Brain microvascular endothelial cell (primary cell): ENCODE results near the gene CORO2A.
"Not testable (repeated sequence)": the region's sequence is repeated elsewhere in the genome, so short reads cannot be mapped to it uniquely, and the experiment has no call there.

ENCODE experiments used
- DNase-seq: peaks from one replicate; pipeline ENCODE4 v3.0.0-alpha.2; 2020
- H3K27ac ChIP-seq: fragments of 250-450 bp; sonication (Bioruptor Pico); 2 replicates; pipeline ENCODE4 v1.5.1; 2020; ENCODE audit warnings: mild to moderate bottlenecking, moderate library complexity
- H3K27me3 ChIP-seq: fragments of 250-450 bp; sonication (Bioruptor Pico); replicated peaks from 2 replicates; pipeline ENCODE4 v1.5.1; 2020; ENCODE audit warnings: mild to moderate bottlenecking
- H3K36me3 ChIP-seq: fragments of 250-450 bp; sonication (Bioruptor Pico); replicated peaks from 2 replicates; pipeline ENCODE4 v1.5.1; 2020; ENCODE audit warnings: mild to moderate bottlenecking
- H3K4me3 ChIP-seq: 2 replicates; pipeline ENCODE4 v1.5.1; 2011; ENCODE audit warnings: low read depth, mild to moderate bottlenecking, control low read depth, low read length, moderate library complexity
- in situ Hi-C: cut with HindIII; loops from 2 replicates; pipeline ENCODE4 v1.10.0; 2017; ENCODE audit warnings: low sequenced_read_pairs, low pct_ligation_motif_present
- TF ChIP-seq, protein P1 (sequence below): IDR thresholded peaks from 2 replicates; pipeline ENCODE4 v1.5.1; 2011; ENCODE audit warnings: low read depth, mild to moderate bottlenecking, moderate library complexity, low read length, control low read depth, inconsistent platforms; ENCODE audit errors: missing control alignments

The CORO2A gene

DNA sequence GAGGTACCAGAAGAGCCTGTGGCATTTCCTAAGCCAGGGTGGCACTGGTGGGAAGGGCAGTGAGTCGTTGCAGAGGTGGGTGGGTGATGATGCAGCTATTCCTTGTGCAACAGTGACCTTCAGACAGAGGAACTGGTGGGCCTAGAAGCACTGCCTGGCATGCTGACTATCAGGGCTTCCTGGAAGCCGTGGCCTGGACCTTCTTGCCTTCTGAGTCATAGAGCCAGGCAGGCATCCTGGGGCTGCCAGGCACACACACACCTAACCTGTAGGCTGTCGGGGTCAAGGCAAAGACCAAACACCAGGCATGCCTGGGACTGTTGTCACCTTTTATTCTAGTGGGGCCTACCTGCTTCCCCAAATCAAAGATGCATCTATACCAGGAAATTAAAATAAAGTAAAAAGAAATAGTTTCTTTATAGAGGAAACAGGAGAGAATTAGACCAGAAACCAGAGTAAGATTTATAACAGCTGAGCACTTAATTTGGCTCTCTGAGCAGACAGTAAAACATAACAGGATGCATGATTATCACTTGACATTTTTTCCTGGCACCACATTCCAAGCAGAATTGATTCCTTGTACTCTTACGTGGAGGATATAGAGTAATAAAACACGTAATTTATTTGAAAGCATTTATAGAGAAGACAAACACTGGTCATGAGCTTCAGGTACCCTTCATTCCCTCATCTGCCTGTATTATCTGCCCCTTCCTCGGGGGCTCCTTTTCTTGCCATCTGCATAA is 110.8 kb downstream of the CORO2A start:
- Histone ChIP-seq H3K36me3 (peaks cover 69% of the 10 kb centered on the region), H3K27me3 (no peaks in the 10 kb centered on the region), H3K27ac (no peak overlapping the region), H3K4me3 (no peak overlapping the region)
- in situ Hi-C loops, result no loop called here
- no peak for DNase-seq
- TF ChIP-seq, protein P1, sequence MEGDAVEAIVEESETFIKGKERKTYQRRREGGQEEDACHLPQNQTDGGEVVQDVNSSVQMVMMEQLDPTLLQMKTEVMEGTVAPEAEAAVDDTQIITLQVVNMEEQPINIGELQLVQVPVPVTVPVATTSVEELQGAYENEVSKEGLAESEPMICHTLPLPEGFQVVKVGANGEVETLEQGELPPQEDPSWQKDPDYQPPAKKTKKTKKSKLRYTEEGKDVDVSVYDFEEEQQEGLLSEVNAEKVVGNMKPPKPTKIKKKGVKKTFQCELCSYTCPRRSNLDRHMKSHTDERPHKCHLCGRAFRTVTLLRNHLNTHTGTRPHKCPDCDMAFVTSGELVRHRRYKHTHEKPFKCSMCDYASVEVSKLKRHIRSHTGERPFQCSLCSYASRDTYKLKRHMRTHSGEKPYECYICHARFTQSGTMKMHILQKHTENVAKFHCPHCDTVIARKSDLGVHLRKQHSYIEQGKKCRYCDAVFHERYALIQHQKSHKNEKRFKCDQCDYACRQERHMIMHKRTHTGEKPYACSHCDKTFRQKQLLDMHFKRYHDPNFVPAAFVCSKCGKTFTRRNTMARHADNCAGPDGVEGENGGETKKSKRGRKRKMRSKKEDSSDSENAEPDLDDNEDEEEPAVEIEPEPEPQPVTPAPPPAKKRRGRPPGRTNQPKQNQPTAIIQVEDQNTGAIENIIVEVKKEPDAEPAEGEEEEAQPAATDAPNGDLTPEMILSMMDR, result no peak

DNA sequence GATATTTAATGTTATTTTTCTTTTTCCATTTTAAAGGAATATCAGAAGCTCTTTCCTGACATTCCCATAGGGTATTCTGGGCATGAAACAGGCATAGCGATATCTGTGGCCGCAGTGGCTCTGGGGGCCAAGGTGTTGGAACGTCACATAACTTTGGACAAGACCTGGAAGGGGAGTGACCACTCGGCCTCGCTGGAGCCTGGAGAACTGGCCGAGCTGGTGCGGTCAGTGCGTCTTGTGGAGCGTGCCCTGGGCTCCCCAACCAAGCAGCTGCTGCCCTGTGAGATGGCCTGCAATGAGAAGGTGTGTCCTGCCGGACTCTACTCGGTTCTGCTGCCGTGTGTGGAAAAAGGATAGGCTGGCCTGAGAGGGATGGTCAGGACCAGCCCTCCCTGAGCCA is 111.7 kb downstream of the CORO2A start:
- no peak for DNase-seq
- Histone ChIP-seq H3K27ac (no peak overlapping the region), H3K4me3 (no peak overlapping the region), H3K36me3 (peaks cover 71% of the 10 kb centered on the region), H3K27me3 (no peaks in the 10 kb centered on the region)
- TF ChIP-seq, protein P1, result no peak
- in situ Hi-C loops, result no loop called here

DNA sequence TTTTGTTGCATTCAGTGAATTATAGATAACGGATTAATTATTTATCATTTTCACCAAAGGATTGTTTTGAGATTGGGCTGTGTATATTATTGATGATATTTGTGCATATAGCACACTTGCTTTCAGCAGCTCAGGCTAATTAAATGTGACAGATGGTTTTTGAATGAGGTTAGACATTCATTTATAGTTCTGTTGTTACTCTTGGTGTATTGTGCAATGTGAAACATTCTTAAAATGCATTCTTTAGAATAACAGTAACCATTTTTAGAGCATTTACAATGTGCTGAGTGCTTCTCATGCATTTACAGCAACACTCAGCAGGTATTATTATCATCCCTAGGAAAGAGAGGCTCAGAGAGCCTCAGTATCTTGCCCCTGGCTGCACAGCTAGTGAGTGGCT is 112.1 kb downstream of the CORO2A start:
- no peak for DNase-seq
- TF ChIP-seq, protein P1, result no peak
- peaks cover 71% of the 10 kb centered on the region for H3K36me3 ChIP-seq
- no peak overlapping the region for H3K27ac ChIP-seq
- in situ Hi-C loops, result no loop called here
- H3K4me3 ChIP-seq, result no peak overlapping the region
- H3K27me3 ChIP-seq, result no peaks in the 10 kb centered on the region

DNA sequence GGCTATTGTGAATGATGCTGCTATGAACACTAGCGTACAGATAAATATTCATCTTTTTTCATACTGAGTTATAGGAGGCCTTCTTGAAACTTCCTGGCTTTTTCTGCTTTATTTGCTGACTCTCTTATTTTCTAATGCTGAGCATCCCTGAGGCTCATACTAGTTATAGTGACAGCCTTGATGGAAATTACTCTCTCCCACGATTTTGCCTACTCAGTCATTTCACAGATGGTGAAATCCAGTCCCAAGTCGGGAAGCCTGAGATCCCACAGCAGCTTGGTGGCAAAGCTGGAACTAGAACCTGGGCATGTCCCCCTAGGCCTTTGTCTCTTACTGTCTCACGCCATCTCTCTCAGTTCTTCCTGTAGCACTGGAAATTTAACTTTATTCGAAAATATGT is 113.5 kb downstream of the CORO2A start:
- Histone ChIP-seq H3K27me3 (no peaks in the 10 kb centered on the region), H3K36me3 (peaks cover 60% of the 10 kb centered on the region), H3K4me3 (no peak overlapping the region), H3K27ac (no peak overlapping the region)
- no peak for DNase-seq
- in situ Hi-C loops, result no loop called here
- TF ChIP-seq, protein P1, result no peak

DNA sequence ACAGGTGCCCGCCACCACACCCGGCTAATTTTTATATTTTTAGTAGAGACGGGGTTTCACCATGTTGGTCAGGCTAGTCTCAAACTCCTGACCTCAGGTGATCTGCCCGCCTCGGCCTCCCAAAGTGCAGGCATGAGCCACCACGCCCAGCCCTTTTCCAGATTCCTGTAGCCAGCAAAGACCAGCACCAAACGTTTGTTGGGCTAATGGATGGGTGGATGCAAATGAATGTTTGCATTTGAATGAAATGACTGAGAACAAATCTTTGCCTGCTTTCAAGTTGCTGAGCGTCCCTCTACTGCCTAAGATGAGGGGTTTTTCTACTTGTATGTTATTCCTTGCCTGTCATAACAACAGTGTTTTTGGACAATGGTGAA is 115.9 kb downstream of the CORO2A start:
- H3K4me3 ChIP-seq, H3K27ac ChIP-seq, DNase-seq, in situ Hi-C loops, H3K27me3 ChIP-seq: not testable (repeated sequence)
- peaks cover 46% of the 10 kb centered on the region for H3K36me3 ChIP-seq

DNA sequence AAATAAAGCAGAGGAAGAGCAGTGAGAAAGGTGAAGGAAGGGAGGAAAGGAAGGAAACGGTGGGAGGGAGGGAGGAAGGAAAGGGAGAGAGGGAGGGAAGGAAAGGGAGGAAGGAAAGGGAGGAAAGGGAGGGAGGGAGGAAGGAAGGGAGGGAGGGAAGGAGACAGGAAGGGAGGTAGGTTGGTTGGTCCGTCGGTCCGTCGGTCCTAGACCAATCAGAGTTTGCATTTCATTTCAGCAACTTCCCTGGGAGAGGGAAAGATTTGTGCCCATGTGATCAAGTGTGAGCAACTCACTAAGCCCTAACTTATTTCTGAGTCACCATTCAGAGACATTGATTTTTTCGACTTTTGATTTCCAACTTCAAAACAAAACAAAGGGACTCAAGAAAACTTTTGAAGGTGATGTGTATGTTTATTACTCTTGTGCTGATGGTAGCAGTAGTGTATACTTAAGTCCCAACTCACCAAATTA is 117.1 kb downstream of the CORO2A start:
- Histone ChIP-seq H3K4me3 (no peak overlapping the region), H3K27me3 (no peaks in the 10 kb centered on the region), H3K27ac (peak overlapping the region; percentile 14), H3K36me3 (peaks cover 41% of the 10 kb centered on the region)
- DNase-seq, result peak; percentile 69
- in situ Hi-C loops, result no loop called here
- TF ChIP-seq, protein P1, result no peak
